GM12878 (cell line): ENCODE measurements around the gene THAP7. TPM values are rescaled to one million over a fixed set of nuclear protein-coding genes. Genes with fewer than 3 reads are reported as not detected.

Experiments used
- ATF7 ChIP-seq: fragments of 450-650 bp; IDR thresholded peaks from 2 replicates; pipeline ENCODE4 v1.6.1; 2016; ENCODE audit warnings: low read depth, mild to moderate bottlenecking
- CBFB ChIP-seq: IDR thresholded peaks from 2 replicates; pipeline ENCODE4 v1.6.1; 2016; ENCODE audit warnings: antibody characterized with exemption, low read depth
- CHD1 ChIP-seq: IDR thresholded peaks from 2 replicates; pipeline ENCODE4 v1.6.1; 2012; ENCODE audit warnings: low read depth, low read length, improper control_type of control experiment
- CHD4 ChIP-seq: fragments of 200-600 bp; sonication (generic); IDR thresholded peaks from 2 replicates; pipeline ENCODE4 v1.6.1; 2016; ENCODE audit warnings: mild to moderate bottlenecking
- CREM ChIP-seq: IDR thresholded peaks from 2 replicates; pipeline ENCODE4 v1.6.1; 2014; ENCODE audit warnings: antibody characterized with exemption, low read depth
- DPF2 ChIP-seq: fragments of 450-650 bp; IDR thresholded peaks from 2 replicates; pipeline ENCODE4 v1.6.1; 2017; ENCODE audit warnings: mild to moderate bottlenecking
- E2F4 ChIP-seq: IDR thresholded peaks from 2 replicates; pipeline ENCODE4 v1.6.1; 2012; ENCODE audit warnings: low read depth, low read length, improper control_type of control experiment
- ESRRA ChIP-seq: IDR thresholded peaks from 2 replicates; pipeline ENCODE4 v1.6.1; 2012; ENCODE audit warnings: mild to moderate bottlenecking, low read length, improper control_type of control experiment
- FOS ChIP-seq: IDR thresholded peaks from 3 replicates; pipeline ENCODE4 v1.6.1; 2011; ENCODE audit warnings: borderline replicate concordance; ENCODE audit not compliant: insufficient read length; ENCODE audit errors: extremely low read depth
- HDAC6 ChIP-seq: fragments of 200-600 bp; sonication (generic); IDR thresholded peaks from one replicate; pipeline ENCODE4 v1.8.0; 2017; ENCODE audit warnings: antibody characterized with exemption; ENCODE audit not compliant: unreplicated experiment
- JUND ChIP-seq: IDR thresholded peaks from 2 replicates; pipeline ENCODE4 v1.6.1; 2012; ENCODE audit warnings: low read depth, mild to moderate bottlenecking, low read length, improper control_type of control experiment, moderate library complexity
- MXI1 ChIP-seq: fragments of 150-350 bp; IDR thresholded peaks from 2 replicates; pipeline ENCODE4 v1.6.1; 2011; ENCODE audit warnings: low read depth, mild to moderate bottlenecking, inconsistent platforms, low read length, improper control_type of control experiment
- NFXL1 ChIP-seq: fragments of 450-650 bp; IDR thresholded peaks from 2 replicates; pipeline ENCODE4 v1.6.1; 2017; ENCODE audit warnings: antibody characterized with exemption, mild to moderate bottlenecking, borderline replicate concordance
- NFYB ChIP-seq: IDR thresholded peaks from 2 replicates; pipeline ENCODE4 v1.6.1; 2011; ENCODE audit warnings: low read depth, mild to moderate bottlenecking, low read length, improper control_type of control experiment, moderate library complexity; ENCODE audit not compliant: insufficient read depth
- NRF1 ChIP-seq: conservative IDR thresholded peaks from 2 replicates; pipeline ENCODE4 v1.6.1; 2011; ENCODE audit warnings: mild to moderate bottlenecking, low read depth, low read length, improper control_type of control experiment
- PAX8 ChIP-seq: fragments of 450-650 bp; IDR thresholded peaks from 2 replicates; pipeline ENCODE4 v1.6.1; 2017; ENCODE audit warnings: mild to moderate bottlenecking, moderate library complexity
- RAD51 ChIP-seq: fragments of 450-650 bp; IDR thresholded peaks from 2 replicates; pipeline ENCODE4 v1.6.1; 2016; ENCODE audit warnings: moderate library complexity, mild to moderate bottlenecking, inconsistent platforms
- RCOR1 ChIP-seq: conservative IDR thresholded peaks from 2 replicates; pipeline ENCODE4 v1.6.1; 2012; ENCODE audit warnings: low read depth, low read length, improper control_type of control experiment
- RFX5 ChIP-seq: IDR thresholded peaks from 2 replicates; pipeline ENCODE4 v1.6.1; 2011; ENCODE audit warnings: low read depth, low read length, improper control_type of control experiment
- RUNX3 ChIP-seq: IDR thresholded peaks from 2 replicates; pipeline ENCODE4 v1.6.1; 2012; ENCODE audit warnings: low read length, inconsistent platforms
- SP1 ChIP-seq: IDR thresholded peaks from one replicate; pipeline ENCODE4 v1.6.1; 2011; ENCODE audit warnings: low read depth, low read length
- SREBF2 ChIP-seq: IDR thresholded peaks from 2 replicates; pipeline ENCODE4 v1.6.1; 2012; ENCODE audit warnings: mild to moderate bottlenecking, low read length
- TAF1 ChIP-seq: IDR thresholded peaks from 2 replicates; pipeline ENCODE4 v1.6.1; 2011; ENCODE audit warnings: mild to moderate bottlenecking, low read depth, low read length, borderline replicate concordance
- ZBTB11 ChIP-seq: fragments of 450-650 bp; formaldehyde crosslinking; IDR thresholded peaks from 2 replicates; pipeline ENCODE4 v1.5.0; 2022; ENCODE audit warnings: mild to moderate bottlenecking, missing genetic modification characterization
- ZNF24 ChIP-seq: fragments of 450-650 bp; IDR thresholded peaks from 2 replicates; pipeline ENCODE4 v1.6.1; 2017; ENCODE audit warnings: antibody characterized with exemption, mild to moderate bottlenecking
- ZNF687 ChIP-seq: fragments of 450-650 bp; IDR thresholded peaks from 2 replicates; pipeline ENCODE4 v1.6.1; 2017; ENCODE audit warnings: mild to moderate bottlenecking, moderate library complexity
- polyA plus RNA-seq, 11 experiments: library from polyadenylated mRNA; depleted of rRNA in 4 of 11; unstranded in 6 of 11; stranded (reverse) in 5 of 11; fragments of >200 nt; fragmentation: Nextera tagmentation in 4 of 11; fragmentation: Illumina TruSeq in 1 of 11; extraction: Ambion mirVana in 4 of 11; extraction: Trizol in 1 of 11; gene quantifications; 1 replicate in 1 of 11; 2 replicates in 10 of 11; pipeline versions ENCODE4 v1.2.1 to v1.2.3, GENCODE V29; 2011 to 2016; ENCODE audit warnings: inconsistent platforms in 2 of 11, missing spikeins in 2 of 11, low read depth in 1 of 11
- total RNA-seq, 4 experiments: library from RNA; depleted of rRNA in 3 of 4; stranded (reverse); fragments of >200 nt in 3 of 4; fragmentation: Illumina TruSeq in 1 of 4; extraction: Trizol in 1 of 4; gene quantifications; 2 replicates each; pipeline versions ENCODE4 v1.2.1 to v1.2.3, GENCODE V29; 2013 to 2021

The THAP7 gene
- total and polyA plus RNA-seq, 10 of the 15 experiments (the other 5 are each of a cell fraction or from before 2014, with no cell fraction given): 0.66 to 58.3 (median 26.3) TPM

GRCh38 chr22:21045585-21046294, 43.8 kb upstream of the THAP7 start, which contains the start of gene LRRC74B (continued):
- no peak for TF ChIP-seq ZNF687
- peak; percentile 26 for TF ChIP-seq FOS
- TF ChIP-seq PAX8: no peak
- no peak for TF ChIP-seq RCOR1
- no peak for TF ChIP-seq CHD1
- TF ChIP-seq CREM: no peak
- TF ChIP-seq ATF7: no peak
- TF ChIP-seq HDAC6: no peak
- no peak for TF ChIP-seq NFXL1
- TF ChIP-seq SREBF2: no peak
- no peak for TF ChIP-seq E2F4
- peak; percentile 67 for TF ChIP-seq RUNX3
- no peak for TF ChIP-seq CHD4
- no peak for TF ChIP-seq TAF1
- peak; percentile 79 for TF ChIP-seq NFYB
- no peak for TF ChIP-seq ZBTB11 (CRISPR knock-in tag)
- TF ChIP-seq ESRRA: no peak
- peak; percentile 97 for TF ChIP-seq SP1
- TF ChIP-seq JUND: no peak
- TF ChIP-seq DPF2: peak; percentile 88
- 0 out of 2 replicates have a peak, but pooled peaks have one; percentile 34 for TF ChIP-seq CBFB
- TF ChIP-seq MXI1: peak; percentile 99
- no peak for TF ChIP-seq ZNF24
- no peak for TF ChIP-seq NRF1
- no peak for TF ChIP-seq RFX5
- no peak for TF ChIP-seq RAD51
